NK-92 treated with Interleukin-12 subunit alpha and Interleukin-12 subunit beta, amount 100 ng/mL, for 24 hours (cell line): ENCODE results near the gene CAMTA1.

ENCODE experiments used
- DNase-seq: peaks from one replicate; lab custom pipeline; 2025; lab: John Stamatoyannopoulos, UW

CAMTA1 gene

GRCh38 chr1:7656557-7657215 is 871.4 kb downstream of the CAMTA1 start:
- DNase-seq, result no peak

- no peak for DNase-seq
Observed at GRCh38 chr1:7657287-7658016, 872.2 kb downstream of the CAMTA1 start.

- no peak for DNase-seq
Observed at GRCh38 chr1:7658099-7658498, 872.8 kb downstream of the CAMTA1 start.

GRCh38 chr1:7659514-7659913 is 874.3 kb downstream of the CAMTA1 start:
- DNase-seq, result no peak

- no peak for DNase-seq
Observed at GRCh38 chr1:7663451-7664146, 878.3 kb downstream of the CAMTA1 start.

GRCh38 chr1:7664147-7664892 is 879.1 kb downstream of the CAMTA1 start:
- no peak for DNase-seq

- no peak for DNase-seq
Observed at GRCh38 chr1:7664893-7665250, 879.6 kb downstream of the CAMTA1 start.

GRCh38 chr1:7666249-7666648 is 881.0 kb downstream of the CAMTA1 start:
- DNase-seq, result no peak

GRCh38 chr1:7667159-7667558 is 881.9 kb downstream of the CAMTA1 start:
- DNase-seq, result no peak

- DNase-seq, result peak; percentile 60
Observed at GRCh38 chr1:7667625-7668218, 882.5 kb downstream of the CAMTA1 start.

GRCh38 chr1:7669559-7670311 is 884.5 kb downstream of the CAMTA1 start:
- peak; percentile 10 for DNase-seq

- no peak for DNase-seq
Observed at GRCh38 chr1:7670334-7671145, 885.3 kb downstream of the CAMTA1 start.

- no peak for DNase-seq
Observed at GRCh38 chr1:7671146-7671465, 885.9 kb downstream of the CAMTA1 start.

GRCh38 chr1:7671676-7672075 is 886.4 kb downstream of the CAMTA1 start:
- no peak for DNase-seq

GRCh38 chr1:7672864-7673263 is 887.6 kb downstream of the CAMTA1 start:
- DNase-seq, result no peak

- no peak for DNase-seq
Observed at GRCh38 chr1:7674972-7675371, 889.7 kb downstream of the CAMTA1 start.

- DNase-seq, result no peak
Observed at GRCh38 chr1:7675431-7676273, 890.4 kb downstream of the CAMTA1 start.

- no peak for DNase-seq
Observed at GRCh38 chr1:7676274-7676945, 891.2 kb downstream of the CAMTA1 start.

- no peak for DNase-seq
Observed at GRCh38 chr1:7677111-7677510, 891.9 kb downstream of the CAMTA1 start.
